HG03039 (cell line): ENCODE data around the gene LRRC10B.

Source experiments
- ATAC-seq: cut with Tn5 transposase; IDR thresholded peaks from one replicate; pipeline ENCODE4 v1.9.1; 2021; ENCODE audit warnings: mild to moderate bottlenecking, moderate library complexity; ENCODE audit not compliant: unreplicated experiment

LRRC10B gene

GRCh38 chr11:61507012-61507768 is 1.4 kb upstream of the LRRC10B start:
- ATAC-seq = no peak

GRCh38 chr11:61509043-61510029 is 787 bp downstream of the LRRC10B start:
- peak; percentile 47 for ATAC-seq

GRCh38 chr11:61510166-61510919 is 1.8 kb downstream of the LRRC10B start:
- ATAC-seq = no peak

- ATAC-seq = no peak
These were observed 2.4 kb downstream of the LRRC10B start for GRCh38 chr11:61510974-61511373.

GRCh38 chr11:61511383-61511782 is 2.8 kb downstream of the LRRC10B start:
- ATAC-seq = no peak

- ATAC-seq = no peak
These were observed 3.9 kb downstream of the LRRC10B start for GRCh38 chr11:61512435-61512834.

GRCh38 chr11:61513143-61513765 is 4.7 kb downstream of the LRRC10B start:
- no peak for ATAC-seq

GRCh38 chr11:61514050-61514917 is 5.7 kb downstream of the LRRC10B start:
- no peak for ATAC-seq

- no peak for ATAC-seq
These were observed 7.1 kb downstream of the LRRC10B start for GRCh38 chr11:61515686-61516085.

- no peak for ATAC-seq
These were observed 7.6 kb downstream of the LRRC10B start for GRCh38 chr11:61516191-61516590.

GRCh38 chr11:61516675-61517572 is 8.4 kb downstream of the LRRC10B start:
- no peak for ATAC-seq

GRCh38 chr11:61518032-61518795 is 9.7 kb downstream of the LRRC10B start:
- ATAC-seq = no peak

- no peak for ATAC-seq
These were observed 14.3 kb downstream of the LRRC10B start for GRCh38 chr11:61522881-61523280.

GRCh38 chr11:61524446-61524845 is 15.9 kb downstream of the LRRC10B start:
- ATAC-seq = no peak

- ATAC-seq = no peak
These were observed 16.5 kb downstream of the LRRC10B start for GRCh38 chr11:61524963-61525587.

GRCh38 chr11:61526229-61526628 is 17.7 kb downstream of the LRRC10B start:
- ATAC-seq = no peak

- no peak for ATAC-seq
These were observed 18.6 kb downstream of the LRRC10B start for GRCh38 chr11:61526956-61527731.
